Endothelial cell of umbilical vein (primary cell): ENCODE measurements around the gene PTPN14.

ENCODE experiments used
- EZH2 ChIP-seq: IDR thresholded peaks from 2 replicates; pipeline ENCODE4 v1.6.1; 2012; ENCODE audit warnings: borderline replicate concordance, low read depth, mild to moderate bottlenecking, moderate library complexity, low read length, inconsistent platforms; ENCODE audit not compliant: severe bottlenecking
- POLR2A ChIP-seq: IDR thresholded peaks from 2 replicates; pipeline ENCODE4 v1.6.1; 2012; ENCODE audit warnings: low read depth, mild to moderate bottlenecking, control low read depth, low read length
- POLR2AphosphoS5 ChIP-seq: IDR thresholded peaks from 2 replicates; pipeline ENCODE4 v1.6.1; 2012; ENCODE audit warnings: low read depth, mild to moderate bottlenecking, control low read depth, low read length, moderate library complexity; ENCODE audit not compliant: insufficient read depth
- TF ChIP-seq, protein P1 (sequence below): IDR thresholded peaks from 2 replicates; pipeline ENCODE4 v1.6.1; 2011; ENCODE audit not compliant: insufficient read depth, insufficient read length
- TF ChIP-seq, protein P2 (sequence below), 2 donors: IDR thresholded peaks; 1 replicate in 1 of 2; 2 replicates in 1 of 2; pipeline ENCODE4 v1.5.1; 2011; ENCODE audit warnings: low read length in 2 of 2, mild to moderate bottlenecking in 2 of 2, moderate library complexity in 2 of 2, control low read depth in 1 of 2, inconsistent platforms in 1 of 2, low read depth in 1 of 2; ENCODE audit not compliant: insufficient read depth in 1 of 2; ENCODE audit errors: extremely low read depth in 1 of 2

GRCh38 chr1:214573386-214574318 lies 22.2 kb upstream of the PTPN14 start:
- TF ChIP-seq, protein P1, sequence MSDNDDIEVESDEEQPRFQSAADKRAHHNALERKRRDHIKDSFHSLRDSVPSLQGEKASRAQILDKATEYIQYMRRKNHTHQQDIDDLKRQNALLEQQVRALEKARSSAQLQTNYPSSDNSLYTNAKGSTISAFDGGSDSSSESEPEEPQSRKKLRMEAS, result no peak
- TF ChIP-seq, protein P2, sequence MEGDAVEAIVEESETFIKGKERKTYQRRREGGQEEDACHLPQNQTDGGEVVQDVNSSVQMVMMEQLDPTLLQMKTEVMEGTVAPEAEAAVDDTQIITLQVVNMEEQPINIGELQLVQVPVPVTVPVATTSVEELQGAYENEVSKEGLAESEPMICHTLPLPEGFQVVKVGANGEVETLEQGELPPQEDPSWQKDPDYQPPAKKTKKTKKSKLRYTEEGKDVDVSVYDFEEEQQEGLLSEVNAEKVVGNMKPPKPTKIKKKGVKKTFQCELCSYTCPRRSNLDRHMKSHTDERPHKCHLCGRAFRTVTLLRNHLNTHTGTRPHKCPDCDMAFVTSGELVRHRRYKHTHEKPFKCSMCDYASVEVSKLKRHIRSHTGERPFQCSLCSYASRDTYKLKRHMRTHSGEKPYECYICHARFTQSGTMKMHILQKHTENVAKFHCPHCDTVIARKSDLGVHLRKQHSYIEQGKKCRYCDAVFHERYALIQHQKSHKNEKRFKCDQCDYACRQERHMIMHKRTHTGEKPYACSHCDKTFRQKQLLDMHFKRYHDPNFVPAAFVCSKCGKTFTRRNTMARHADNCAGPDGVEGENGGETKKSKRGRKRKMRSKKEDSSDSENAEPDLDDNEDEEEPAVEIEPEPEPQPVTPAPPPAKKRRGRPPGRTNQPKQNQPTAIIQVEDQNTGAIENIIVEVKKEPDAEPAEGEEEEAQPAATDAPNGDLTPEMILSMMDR (IDR thresholded peaks at IDR 0.05; ENCODE audit: extremely low read depth in 1 of 2, insufficient read depth in 1 of 2, low read depth in 1 of 2, low read length in 2 of 2), result no peak
- TF ChIP-seq EZH2 (no peak), POLR2A (no peak), POLR2AphosphoS5 (no peak)
